Prostate gland (tissue), 2 donors: ENCODE measurements around the gene AQP1. TPM values are rescaled to one million over a fixed set of nuclear protein-coding genes. Genes with fewer than 3 reads are reported as not detected.

Experiments used
- DNase-seq: peaks from one replicate; pipeline ENCODE4 v3.0.0-alpha.2; 2019; ENCODE audit warnings: low spot score
- H3K27ac ChIP-seq, 2 donors: fragments of 200-600 bp; sonication (generic); 2 replicates each; pipeline ENCODE4 v1.5.1; 2017 to 2019
- H3K27me3 ChIP-seq: fragments of 200-600 bp; sonication (generic); replicated peaks from 2 replicates; pipeline ENCODE4 v1.5.1; 2019; ENCODE audit not compliant: insufficient read depth
- H3K36me3 ChIP-seq, 2 donors: fragments of 200-600 bp; sonication (generic); 1 replicate in 1 of 2; 2 replicates in 1 of 2; pipeline versions ENCODE4 v1.5.1 to v1.8.1; 2017 to 2019
- H3K4me1 ChIP-seq: fragments of 200-600 bp; sonication (generic); replicated peaks from 2 replicates; pipeline ENCODE4 v1.5.1; 2019
- H3K4me3 ChIP-seq, 2 donors: fragments of 200-600 bp; sonication (generic); 2 replicates each; pipeline ENCODE4 v1.5.1; 2017 to 2019
- H3K9me3 ChIP-seq: fragments of 200-600 bp; sonication (generic); 2 replicates; pipeline ENCODE4 v1.5.1; 2017
- CTCF ChIP-seq, 4 experiments: fragments of 200-600 bp in 2 of 4; fragments of 450-650 bp in 2 of 4; sonication (generic) in 2 of 4; IDR thresholded peaks; 1 replicate in 3 of 4; 2 replicates in 1 of 4; pipeline ENCODE4 v1.5.1; 2016 to 2019; ENCODE audit warnings: antibody characterized with exemption in 4 of 4, mild to moderate bottlenecking in 2 of 4, moderate library complexity in 2 of 4
- POLR2A ChIP-seq: fragments of 450-650 bp; IDR thresholded peaks from one replicate; pipeline ENCODE4 v1.6.1; 2016; ENCODE audit warnings: antibody characterized with exemption, mild to moderate bottlenecking
- POLR2AphosphoS5 ChIP-seq: sonication (generic); formaldehyde crosslinking; IDR thresholded peaks from one replicate; pipeline ENCODE4 v1.6.1; 2017; ENCODE audit warnings: antibody characterized with exemption
- WGBS: methylation state at CpG from one replicate; pipeline ENCODE4 v1.1.5; 2018; 5-methylcytosine and 5-hydroxymethylcytosine counted together
- intact Hi-C: fragments of 100-400 bp; cut with DNase I; formaldehyde crosslinking; loops from one replicate; pipeline ENCODE4 v1.14.2; 2022
- total RNA-seq, 2 donors: library from RNA; depleted of rRNA; stranded (reverse); fragments of >200 nt; gene quantifications; one replicate each; pipeline ENCODE4 v1.1.0, GENCODE V29; 2016

The AQP1 gene
- total RNA-seq, 2 donors from 2014 or later, result 89.4 to 117 TPM

GRCh38 chr7:30888747-30889146, 22.9 kb upstream of the AQP1 start:
- Histone ChIP-seq H3K9me3 (no peaks in the 10 kb centered on the region), H3K4me3 (no peak overlapping the region), H3K36me3 (no peaks in the 10 kb centered on the region), H3K27ac (no peak overlapping the region), H3K4me1 (no peaks in the 10 kb centered on the region), H3K27me3 (no peaks in the 10 kb centered on the region)
- intact Hi-C loops, result no loop called here
- 62% methylated on average over 3 of the region's 3 CpGs for WGBS
- no peak for TF ChIP-seq POLR2A
- TF ChIP-seq CTCF (IDR thresholded peaks at IDR 0.05), result no peak
- no peak for DNase-seq

GRCh38 chr7:30890226-30890625, 21.4 kb upstream of the AQP1 start:
- intact Hi-C loops, result no loop called here
- WGBS, result 97% methylated on average over 7 of the region's 7 CpGs
- no peaks in the 10 kb centered on the region for H3K4me1 ChIP-seq

GRCh38 chr7:30893357-30893756, 18.3 kb upstream of the AQP1 start:
- WGBS, result 56% methylated on average over 6 of the region's 6 CpGs
- H3K4me3 ChIP-seq, result no peak overlapping the region
- no peaks in the 10 kb centered on the region for H3K9me3 ChIP-seq
- H3K27me3 ChIP-seq, result no peaks in the 10 kb centered on the region
- H3K36me3 ChIP-seq, result no peaks in the 10 kb centered on the region
- H3K27ac ChIP-seq, result no peak overlapping the region
- DNase-seq, result no peak
- H3K4me1 ChIP-seq, result no peaks in the 10 kb centered on the region
- TF ChIP-seq POLR2A, result no peak
- TF ChIP-seq CTCF (IDR thresholded peaks at IDR 0.05), result no peak
- TF ChIP-seq POLR2AphosphoS5, result no peak
- intact Hi-C loops, result no loop called here

More at GRCh38 chr7:30890226-30890625, 21.4 kb upstream of the AQP1 start:
- Histone ChIP-seq H3K27ac (no peak overlapping the region), H3K36me3 (no peaks in the 10 kb centered on the region), H3K4me3 (no peak overlapping the region), H3K27me3 (no peaks in the 10 kb centered on the region), H3K9me3 (no peaks in the 10 kb centered on the region)
- no peak for TF ChIP-seq POLR2A
- no peak for TF ChIP-seq POLR2AphosphoS5
- no peak for TF ChIP-seq CTCF (IDR thresholded peaks at IDR 0.05)
- DNase-seq, result no peak

- Histone ChIP-seq H3K4me1 (no peaks in the 10 kb centered on the region), H3K27me3 (no peaks in the 10 kb centered on the region), H3K9me3 (no peaks in the 10 kb centered on the region), H3K4me3 (no peak overlapping the region), H3K27ac (no peak overlapping the region), H3K36me3 (no peaks in the 10 kb centered on the region)
- 50% methylated on average over 1 of the region's 1 CpG for WGBS
- TF ChIP-seq POLR2A (no peak), POLR2AphosphoS5 (no peak), CTCF (IDR thresholded peaks at IDR 0.05) (no peak)
- DNase-seq, result no peak
- intact Hi-C loops, result no loop called here
Measured at GRCh38 chr7:30894009-30894408, 17.6 kb upstream of the AQP1 start.

- no peaks in the 10 kb centered on the region for H3K9me3 ChIP-seq
- no peak for TF ChIP-seq CTCF (IDR thresholded peaks at IDR 0.05)
- TF ChIP-seq POLR2AphosphoS5, result no peak
- no peak for TF ChIP-seq POLR2A
- no peaks in the 10 kb centered on the region for H3K27me3 ChIP-seq
- no peak for DNase-seq
- intact Hi-C loops, result no loop called here
- no peaks in the 10 kb centered on the region for H3K36me3 ChIP-seq
- H3K4me1 ChIP-seq, result no peaks in the 10 kb centered on the region
- H3K4me3 ChIP-seq, result no peak overlapping the region
- H3K27ac ChIP-seq, result no peak overlapping the region
- WGBS, result 92% methylated on average over 14 of the region's 14 CpGs
Measured at GRCh38 chr7:30894866-30895605, 16.6 kb upstream of the AQP1 start.
